Suprapubic skin (tissue), 4 donors: ENCODE data around the gene WNT5B.

Experiments
- CTCF ChIP-seq, 2 donors: fragments of 200-600 bp in 1 of 2; fragments of 450-650 bp in 1 of 2; sonication (generic) in 1 of 2; IDR thresholded peaks; one replicate each; pipeline ENCODE4 v1.5.1; 2016 to 2019; ENCODE audit warnings: antibody characterized with exemption in 2 of 2, mild to moderate bottlenecking in 1 of 2, moderate library complexity in 1 of 2
- POLR2A ChIP-seq, 2 donors: fragments of 450-650 bp; IDR thresholded peaks; one replicate each; pipeline ENCODE4 v1.6.1; 2017; ENCODE audit warnings: antibody characterized with exemption in 2 of 2, mild to moderate bottlenecking in 2 of 2, moderate library complexity in 2 of 2
- POLR2AphosphoS5 ChIP-seq, 3 donors: sonication (generic); formaldehyde crosslinking; IDR thresholded peaks; one replicate each; pipeline ENCODE4 v1.6.1; 2017; ENCODE audit warnings: antibody characterized with exemption in 3 of 3

- TF ChIP-seq POLR2A (IDR thresholded peaks at IDR 0.05), result no peak
- TF ChIP-seq POLR2AphosphoS5 (IDR thresholded peaks at IDR 0.05), result no peak
- TF ChIP-seq CTCF (IDR thresholded peaks at IDR 0.05), result no peak
These were observed 62.3 kb downstream of the WNT5B start for GRCh38 chr12:1691123-1692007.
